Stimulated activated CD4-positive, alpha-beta T cell treated with anti-CD3 and anti-CD28 coated beads, Interleukin-1b, Interleukin-23, amount 100 ng/mL, for 48 hours (primary cell): ENCODE data around the gene POU1F1.
"Not testable (repeated sequence)": the region's sequence is repeated elsewhere in the genome, so short reads cannot be mapped to it uniquely, and the experiment has no call there.

ENCODE experiments used
- DNase-seq: peaks from one replicate; pipeline ENCODE4 v3.0.0-alpha.2; 2020

Gene POU1F1

DNA sequence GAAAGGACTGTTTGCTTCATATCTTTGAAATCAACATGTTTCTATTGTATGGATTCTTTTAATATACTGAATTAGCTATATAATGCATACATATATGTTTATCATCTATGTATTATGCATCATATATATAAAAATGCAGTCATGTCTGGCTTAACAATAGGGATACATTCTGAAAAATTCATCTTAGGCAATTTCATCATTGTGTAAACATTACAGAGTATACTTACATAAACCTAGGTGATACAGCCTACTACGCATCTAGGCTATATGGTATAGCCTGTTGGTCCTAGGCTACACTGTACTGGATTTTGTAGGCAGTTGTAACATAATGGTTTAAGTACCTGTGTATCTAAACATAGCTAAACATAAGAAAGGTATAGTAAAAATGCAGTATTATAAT is 27.6 kb downstream of the POU1F1 start:
- DNase-seq = no peak

DNA sequence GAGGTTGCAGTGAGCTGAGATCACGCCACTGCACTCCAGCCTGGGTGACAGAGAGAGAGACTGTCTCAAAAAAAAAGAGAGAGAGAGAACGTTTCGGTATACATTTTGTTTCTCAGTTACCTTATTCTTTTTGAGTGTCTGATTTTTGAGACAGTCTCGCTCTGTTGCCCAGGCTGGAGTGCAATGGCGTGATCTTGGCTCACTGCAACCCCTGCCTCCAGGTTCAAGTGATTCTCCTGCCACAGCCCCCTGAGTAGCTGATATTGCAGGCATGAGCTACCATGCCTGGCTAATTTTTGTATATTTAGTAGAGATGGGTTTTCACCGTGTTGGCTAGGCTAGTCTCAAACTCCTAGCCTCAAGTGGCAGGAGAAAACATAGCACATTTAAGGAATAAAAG is 28.2 kb downstream of the POU1F1 start:
- DNase-seq = not testable (repeated sequence)

- no peak for DNase-seq
Observed at GRCh38 chr3:87247430-87247773, 29.0 kb downstream of the POU1F1 start.

DNA sequence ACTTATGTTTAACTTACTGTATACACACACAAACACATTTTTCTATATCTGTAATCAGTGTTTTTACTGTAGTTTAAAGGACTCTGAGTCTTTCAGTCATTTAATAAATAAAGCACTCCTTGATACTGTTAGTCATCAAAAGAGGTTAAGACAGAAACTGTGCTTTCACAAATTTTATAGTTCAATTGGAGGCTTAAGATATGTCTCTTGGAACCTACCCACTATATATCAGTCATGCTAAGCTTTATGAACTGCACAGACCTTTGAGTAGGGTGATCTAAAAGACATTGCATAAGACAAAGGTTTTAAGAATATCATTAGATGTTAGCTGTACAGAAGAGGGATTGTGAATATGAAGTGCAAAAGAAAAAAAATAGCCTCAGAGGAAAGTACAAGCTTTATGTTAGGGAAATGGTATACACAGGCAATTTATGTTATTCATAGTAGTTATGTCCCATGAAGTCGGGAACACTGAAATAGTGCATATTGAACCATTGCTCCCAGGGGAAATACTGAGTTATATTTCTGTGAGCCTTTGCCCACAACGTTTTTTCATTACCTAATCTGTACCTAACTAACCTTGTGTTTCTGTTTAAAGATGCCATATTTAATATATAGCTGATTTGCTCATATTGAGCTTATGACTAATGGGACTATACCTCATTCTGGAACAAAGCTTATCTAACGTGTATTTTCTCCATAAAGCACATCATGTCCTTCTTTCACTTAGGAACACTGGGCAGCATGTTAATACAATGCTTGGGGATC is 29.5 kb downstream of the POU1F1 start:
- no peak for DNase-seq

GRCh38 chr3:87236093-87236492 is 40.3 kb downstream of the POU1F1 start:
- DNase-seq = no peak

- DNase-seq = no peak
Observed at GRCh38 chr3:87233805-87234204, 42.6 kb downstream of the POU1F1 start.

- DNase-seq = no peak
Observed at GRCh38 chr3:87229113-87229512, 47.3 kb downstream of the POU1F1 start.

- no peak for DNase-seq
Observed at GRCh38 chr3:87228316-87228715, 48.1 kb downstream of the POU1F1 start.

GRCh38 chr3:87227835-87228144 is 48.6 kb downstream of the POU1F1 start:
- DNase-seq = no peak

GRCh38 chr3:87227104-87227834 is 49.1 kb downstream of the POU1F1 start, which contains the start of gene CHMP2B:
Gene CHMP2B (plus strand): TSS chr3:87227309. CDS start chr3:87227523, 214 bp downstream.
- peak; percentile 91 for DNase-seq

DNA sequence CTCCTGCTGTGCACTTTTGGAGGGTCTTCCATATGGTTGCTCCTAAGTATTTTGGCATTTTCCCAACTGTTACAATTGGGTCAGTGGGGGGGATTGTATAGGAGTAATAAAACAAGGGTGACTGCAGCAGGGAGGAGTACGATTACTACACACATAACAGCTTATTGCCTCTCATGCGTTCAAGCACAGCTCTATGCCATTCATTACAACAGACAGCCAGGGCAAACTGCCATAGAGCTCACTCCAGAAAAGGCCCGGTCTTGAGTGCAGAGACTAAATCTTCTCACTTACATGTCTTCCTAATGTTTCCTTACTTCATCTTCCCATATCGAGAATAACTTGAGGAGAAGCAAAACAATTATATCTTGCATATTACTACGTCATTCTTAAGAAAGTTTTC is 50.7 kb downstream of the POU1F1 start:
- DNase-seq = no peak

DNA sequence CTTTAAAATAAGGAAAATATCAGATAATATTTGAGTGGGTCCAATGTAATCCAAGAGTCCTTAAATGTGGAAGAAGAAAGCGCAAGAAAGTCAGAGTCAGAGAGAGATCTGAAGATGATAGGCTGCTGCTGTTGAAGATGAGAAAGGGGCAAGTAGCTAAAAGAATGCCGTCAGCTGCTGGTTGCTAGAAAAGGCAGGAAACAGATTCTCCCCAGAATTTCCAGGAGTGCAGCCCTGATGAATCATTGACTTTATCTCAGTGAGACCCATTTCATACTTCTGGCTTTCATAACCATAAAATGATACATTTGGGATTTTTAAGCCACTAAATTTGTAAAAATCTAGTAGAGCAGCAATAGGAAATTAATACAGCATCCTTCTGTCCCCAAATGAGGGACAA is 56.8 kb downstream of the POU1F1 start:
- no peak for DNase-seq

DNA sequence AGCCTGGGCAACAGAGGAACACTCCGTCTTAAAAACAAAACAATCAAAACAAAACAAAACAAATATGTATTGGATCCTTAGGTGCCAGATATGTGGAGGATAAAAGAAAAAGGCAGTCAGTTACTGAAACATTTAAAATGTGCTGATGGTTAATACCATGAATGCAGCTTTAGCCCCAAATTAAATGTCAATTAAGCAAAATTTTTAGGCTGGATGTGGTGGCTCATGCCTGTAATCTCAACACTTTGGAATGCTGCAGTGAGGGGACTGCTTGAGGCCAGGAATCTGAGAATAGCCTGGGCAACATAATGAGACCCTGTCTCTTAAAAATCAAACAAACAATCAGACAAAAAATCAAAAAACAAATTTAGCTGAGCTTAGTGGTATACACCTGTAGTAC is 57.8 kb downstream of the POU1F1 start:
- DNase-seq = no peak
